ENCODE measurements around the gene HEATR3. TPM values are rescaled to one million over a fixed set of nuclear protein-coding genes. Genes with fewer than 3 reads are reported as not detected.

Gene HEATR3
- total and polyA plus RNA-seq, 2 of the 13 experiments (the other 11 are each of a cell fraction or from before 2014, with no cell fraction given): 22.4 to 52.4 TPM

DNA sequence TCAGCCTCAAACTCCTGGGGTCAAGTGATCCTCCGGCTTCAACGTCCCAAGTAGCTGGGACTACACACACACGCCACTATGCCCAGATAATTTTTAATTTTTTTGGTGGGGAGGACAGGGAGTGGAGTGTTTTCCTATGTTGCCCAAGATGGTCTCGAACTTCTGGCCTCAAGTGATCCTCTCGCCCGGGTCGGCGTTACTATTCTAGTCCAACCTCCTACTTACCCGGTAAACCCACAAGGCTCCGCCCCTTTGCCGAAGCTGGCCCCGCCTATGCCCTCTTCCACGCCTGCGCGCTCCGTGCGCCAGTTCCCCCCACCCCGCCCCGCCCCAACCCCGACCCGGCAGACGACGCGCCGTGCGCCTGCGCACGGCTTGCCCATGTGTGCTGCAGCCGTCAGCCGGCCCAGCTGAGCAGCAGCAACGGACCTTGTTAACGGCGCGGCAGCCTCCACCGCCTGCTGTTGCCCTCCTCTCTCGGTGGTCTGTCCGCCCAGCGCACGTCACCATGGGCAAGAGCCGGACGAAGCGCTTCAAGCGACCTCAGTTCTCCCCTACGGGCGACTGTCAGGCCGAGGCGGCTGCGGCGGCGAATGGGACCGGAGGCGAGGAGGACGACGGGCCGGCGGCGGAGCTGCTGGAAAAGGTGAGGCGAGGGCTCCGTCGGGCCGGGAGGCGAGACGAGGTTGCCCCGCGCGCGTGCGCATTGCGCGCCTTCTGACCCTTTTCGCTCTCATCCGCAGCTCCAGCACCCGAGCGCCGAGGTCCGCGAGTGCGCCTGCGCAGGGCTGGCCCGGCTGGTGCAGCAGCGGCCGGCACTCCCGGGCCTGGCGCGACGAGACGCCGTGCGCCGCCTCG lies at the start of gene HEATR3 (continued):
- TF ChIP-seq, protein P1, sequence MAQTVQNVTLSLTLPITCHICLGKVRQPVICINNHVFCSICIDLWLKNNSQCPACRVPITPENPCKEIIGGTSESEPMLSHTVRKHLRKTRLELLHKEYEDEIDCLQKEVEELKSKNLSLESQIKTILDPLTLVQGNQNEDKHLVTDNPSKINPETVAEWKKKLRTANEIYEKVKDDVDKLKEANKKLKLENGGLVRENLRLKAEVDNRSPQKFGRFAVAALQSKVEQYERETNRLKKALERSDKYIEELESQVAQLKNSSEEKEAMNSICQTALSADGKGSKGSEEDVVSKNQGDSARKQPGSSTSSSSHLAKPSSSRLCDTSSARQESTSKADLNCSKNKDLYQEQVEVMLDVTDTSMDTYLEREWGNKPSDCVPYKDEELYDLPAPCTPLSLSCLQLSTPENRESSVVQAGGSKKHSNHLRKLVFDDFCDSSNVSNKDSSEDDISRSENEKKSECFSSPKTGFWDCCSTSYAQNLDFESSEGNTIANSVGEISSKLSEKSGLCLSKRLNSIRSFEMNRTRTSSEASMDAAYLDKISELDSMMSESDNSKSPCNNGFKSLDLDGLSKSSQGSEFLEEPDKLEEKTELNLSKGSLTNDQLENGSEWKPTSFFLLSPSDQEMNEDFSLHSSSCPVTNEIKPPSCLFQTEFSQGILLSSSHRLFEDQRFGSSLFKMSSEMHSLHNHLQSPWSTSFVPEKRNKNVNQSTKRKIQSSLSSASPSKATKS (CRISPR knock-in tag; IDR thresholded peaks at IDR 0.05): no peak
- TF ChIP-seq, protein P2, sequence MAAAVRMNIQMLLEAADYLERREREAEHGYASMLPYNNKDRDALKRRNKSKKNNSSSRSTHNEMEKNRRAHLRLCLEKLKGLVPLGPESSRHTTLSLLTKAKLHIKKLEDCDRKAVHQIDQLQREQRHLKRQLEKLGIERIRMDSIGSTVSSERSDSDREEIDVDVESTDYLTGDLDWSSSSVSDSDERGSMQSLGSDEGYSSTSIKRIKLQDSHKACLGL (CRISPR knock-in tag; IDR thresholded peaks at IDR 0.05): peak; percentile 97
- TF ChIP-seq, protein P3, sequence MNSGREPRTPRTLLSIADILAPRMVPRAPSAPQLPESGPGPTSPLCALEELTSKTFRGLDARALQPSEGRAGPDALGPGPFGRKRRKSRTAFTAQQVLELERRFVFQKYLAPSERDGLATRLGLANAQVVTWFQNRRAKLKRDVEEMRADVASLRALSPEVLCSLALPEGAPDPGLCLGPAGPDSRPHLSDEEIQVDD (CRISPR knock-in tag; IDR thresholded peaks at IDR 0.05; ENCODE audit: borderline replicate concordance): peak; percentile 61
- TF ChIP-seq, protein P4, sequence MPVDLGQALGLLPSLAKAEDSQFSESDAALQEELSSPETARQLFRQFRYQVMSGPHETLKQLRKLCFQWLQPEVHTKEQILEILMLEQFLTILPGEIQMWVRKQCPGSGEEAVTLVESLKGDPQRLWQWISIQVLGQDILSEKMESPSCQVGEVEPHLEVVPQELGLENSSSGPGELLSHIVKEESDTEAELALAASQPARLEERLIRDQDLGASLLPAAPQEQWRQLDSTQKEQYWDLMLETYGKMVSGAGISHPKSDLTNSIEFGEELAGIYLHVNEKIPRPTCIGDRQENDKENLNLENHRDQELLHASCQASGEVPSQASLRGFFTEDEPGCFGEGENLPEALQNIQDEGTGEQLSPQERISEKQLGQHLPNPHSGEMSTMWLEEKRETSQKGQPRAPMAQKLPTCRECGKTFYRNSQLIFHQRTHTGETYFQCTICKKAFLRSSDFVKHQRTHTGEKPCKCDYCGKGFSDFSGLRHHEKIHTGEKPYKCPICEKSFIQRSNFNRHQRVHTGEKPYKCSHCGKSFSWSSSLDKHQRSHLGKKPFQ (CRISPR knock-in tag; IDR thresholded peaks at IDR 0.05; ENCODE audit: insufficient replicate concordance): no peak
- no peak for TF ChIP-seq SRSF9 (IDR thresholded peaks at IDR 0.05; ENCODE audit: borderline replicate concordance, insufficient read depth, low read depth, low read length, poor library complexity, severe bottlenecking)
- TF ChIP-seq ZNF101 (CRISPR knock-in tag; IDR thresholded peaks at IDR 0.05; ENCODE audit: borderline replicate concordance, low read depth): no peak
- TF ChIP-seq ZSCAN22 (CRISPR knock-in tag; IDR thresholded peaks at IDR 0.05): no peak; the same call in 1 of the 2 replicates
- TF ChIP-seq ZKSCAN5 (CRISPR knock-in tag; IDR thresholded peaks at IDR 0.05): 0 out of 2 replicates have a peak, but pooled peaks have one; percentile 40
- no peak for TF ChIP-seq ZNF121 (CRISPR knock-in tag; IDR thresholded peaks at IDR 0.05)
- TF ChIP-seq ZNF354B (CRISPR knock-in tag; IDR thresholded peaks at IDR 0.05): no peak
- TF ChIP-seq, protein P5, sequence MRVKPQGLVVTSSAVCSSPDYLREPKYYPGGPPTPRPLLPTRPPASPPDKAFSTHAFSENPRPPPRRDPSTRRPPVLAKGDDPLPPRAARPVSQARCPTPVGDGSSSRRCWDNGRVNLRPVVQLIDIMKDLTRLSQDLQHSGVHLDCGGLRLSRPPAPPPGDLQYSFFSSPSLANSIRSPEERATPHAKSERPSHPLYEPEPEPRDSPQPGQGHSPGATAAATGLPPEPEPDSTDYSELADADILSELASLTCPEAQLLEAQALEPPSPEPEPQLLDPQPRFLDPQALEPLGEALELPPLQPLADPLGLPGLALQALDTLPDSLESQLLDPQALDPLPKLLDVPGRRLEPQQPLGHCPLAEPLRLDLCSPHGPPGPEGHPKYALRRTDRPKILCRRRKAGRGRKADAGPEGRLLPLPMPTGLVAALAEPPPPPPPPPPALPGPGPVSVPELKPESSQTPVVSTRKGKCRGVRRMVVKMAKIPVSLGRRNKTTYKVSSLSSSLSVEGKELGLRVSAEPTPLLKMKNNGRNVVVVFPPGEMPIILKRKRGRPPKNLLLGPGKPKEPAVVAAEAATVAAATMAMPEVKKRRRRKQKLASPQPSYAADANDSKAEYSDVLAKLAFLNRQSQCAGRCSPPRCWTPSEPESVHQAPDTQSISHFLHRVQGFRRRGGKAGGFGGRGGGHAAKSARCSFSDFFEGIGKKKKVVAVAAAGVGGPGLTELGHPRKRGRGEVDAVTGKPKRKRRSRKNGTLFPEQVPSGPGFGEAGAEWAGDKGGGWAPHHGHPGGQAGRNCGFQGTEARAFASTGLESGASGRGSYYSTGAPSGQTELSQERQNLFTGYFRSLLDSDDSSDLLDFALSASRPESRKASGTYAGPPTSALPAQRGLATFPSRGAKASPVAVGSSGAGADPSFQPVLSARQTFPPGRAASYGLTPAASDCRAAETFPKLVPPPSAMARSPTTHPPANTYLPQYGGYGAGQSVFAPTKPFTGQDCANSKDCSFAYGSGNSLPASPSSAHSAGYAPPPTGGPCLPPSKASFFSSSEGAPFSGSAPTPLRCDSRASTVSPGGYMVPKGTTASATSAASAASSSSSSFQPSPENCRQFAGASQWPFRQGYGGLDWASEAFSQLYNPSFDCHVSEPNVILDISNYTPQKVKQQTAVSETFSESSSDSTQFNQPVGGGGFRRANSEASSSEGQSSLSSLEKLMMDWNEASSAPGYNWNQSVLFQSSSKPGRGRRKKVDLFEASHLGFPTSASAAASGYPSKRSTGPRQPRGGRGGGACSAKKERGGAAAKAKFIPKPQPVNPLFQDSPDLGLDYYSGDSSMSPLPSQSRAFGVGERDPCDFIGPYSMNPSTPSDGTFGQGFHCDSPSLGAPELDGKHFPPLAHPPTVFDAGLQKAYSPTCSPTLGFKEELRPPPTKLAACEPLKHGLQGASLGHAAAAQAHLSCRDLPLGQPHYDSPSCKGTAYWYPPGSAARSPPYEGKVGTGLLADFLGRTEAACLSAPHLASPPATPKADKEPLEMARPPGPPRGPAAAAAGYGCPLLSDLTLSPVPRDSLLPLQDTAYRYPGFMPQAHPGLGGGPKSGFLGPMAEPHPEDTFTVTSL (CRISPR knock-in tag; IDR thresholded peaks at IDR 0.05; ENCODE audit: borderline replicate concordance): no peak
- TF ChIP-seq IKZF4 (CRISPR knock-in tag; IDR thresholded peaks at IDR 0.05; ENCODE audit: borderline replicate concordance, low read depth, not compliant biosample characterization): peak; percentile 83
- TF ChIP-seq ARNT (IDR thresholded peaks at IDR 0.05): no peak
- TF ChIP-seq, protein P6, sequence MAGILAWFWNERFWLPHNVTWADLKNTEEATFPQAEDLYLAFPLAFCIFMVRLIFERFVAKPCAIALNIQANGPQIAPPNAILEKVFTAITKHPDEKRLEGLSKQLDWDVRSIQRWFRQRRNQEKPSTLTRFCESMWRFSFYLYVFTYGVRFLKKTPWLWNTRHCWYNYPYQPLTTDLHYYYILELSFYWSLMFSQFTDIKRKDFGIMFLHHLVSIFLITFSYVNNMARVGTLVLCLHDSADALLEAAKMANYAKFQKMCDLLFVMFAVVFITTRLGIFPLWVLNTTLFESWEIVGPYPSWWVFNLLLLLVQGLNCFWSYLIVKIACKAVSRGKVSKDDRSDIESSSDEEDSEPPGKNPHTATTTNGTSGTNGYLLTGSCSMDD (CRISPR knock-in tag; IDR thresholded peaks at IDR 0.05): peak; percentile 51; the same call in 1 of the 2 replicates
- peak; percentile 86 for TF ChIP-seq KMT2B (CRISPR knock-in tag; IDR thresholded peaks at IDR 0.05)
- TF ChIP-seq ZNF598 (CRISPR knock-in tag; IDR thresholded peaks at IDR 0.05; ENCODE audit: borderline replicate concordance): peak; percentile 68; the same call in 1 of the 2 replicates

All from HepG2 (cell line).